GM06990 (cell line): ENCODE data around the gene CFAP251.

Experiments used
- DNase-seq: peaks from one replicate; pipeline ENCODE4 v3.0.0-alpha.2; 2011; ENCODE audit not compliant: insufficient read length; ENCODE audit errors: extremely low read depth
- H3K27me3 ChIP-seq: replicated peaks from 2 replicates; pipeline ENCODE4 v1.6.0; 2011; ENCODE audit warnings: low read length; ENCODE audit not compliant: control insufficient read depth, insufficient read depth
- H3K36me3 ChIP-seq: 2 replicates; pipeline ENCODE4 v1.5.1; 2011; ENCODE audit warnings: low read length; ENCODE audit not compliant: control insufficient read depth, insufficient read depth
- H3K4me3 ChIP-seq: replicated peaks from 2 replicates; pipeline ENCODE4 v1.5.1; 2011; ENCODE audit warnings: low read depth, mild to moderate bottlenecking, control low read depth, low read length
- CTCF ChIP-seq: IDR thresholded peaks from 2 replicates; pipeline ENCODE4 v1.5.1; 2011; ENCODE audit warnings: low read length, control low read depth, mild to moderate bottlenecking, inconsistent platforms; ENCODE audit not compliant: insufficient read depth, poor library complexity, severe bottlenecking

The CFAP251 gene

GRCh38 chr12:121960541-121960940 lies 42.1 kb downstream of the CFAP251 start:
- Histone ChIP-seq H3K27me3 (no peaks in the 10 kb centered on the region), H3K4me3 (no peak overlapping the region), H3K36me3 (no peaks in the 10 kb centered on the region)
- no peak for DNase-seq
- TF ChIP-seq CTCF: no peak

GRCh38 chr12:121961195-121961879 lies 42.9 kb downstream of the CFAP251 start:
- no peaks in the 10 kb centered on the region for H3K27me3 ChIP-seq
- no peaks in the 10 kb centered on the region for H3K36me3 ChIP-seq
- no peak for DNase-seq
- no peak overlapping the region for H3K4me3 ChIP-seq
- no peak for TF ChIP-seq CTCF

- TF ChIP-seq CTCF: no peak
- H3K27me3 ChIP-seq: no peaks in the 10 kb centered on the region
- H3K4me3 ChIP-seq: no peak overlapping the region
- DNase-seq: no peak
- H3K36me3 ChIP-seq: no peaks in the 10 kb centered on the region
Measured at GRCh38 chr12:121963341-121964018, 45.1 kb downstream of the CFAP251 start.

- no peak for DNase-seq
- Histone ChIP-seq H3K4me3 (no peak overlapping the region), H3K27me3 (no peaks in the 10 kb centered on the region), H3K36me3 (no peaks in the 10 kb centered on the region)
- no peak for TF ChIP-seq CTCF
Measured at GRCh38 chr12:121964813-121965643, 46.6 kb downstream of the CFAP251 start.

- Histone ChIP-seq H3K27me3 (no peaks in the 10 kb centered on the region), H3K4me3 (no peak overlapping the region), H3K36me3 (no peaks in the 10 kb centered on the region; the same call in 1 of the 2 replicates)
- no peak for DNase-seq
- no peak for TF ChIP-seq CTCF
Measured at GRCh38 chr12:121966959-121967358, 48.6 kb downstream of the CFAP251 start.
